K562 (cell line): ENCODE measurements around the gene EVI5. TPM values are rescaled to one million over a fixed set of nuclear protein-coding genes. Genes with fewer than 3 reads are reported as not detected.

Experiments used
- ATAC-seq: fragments of 200-7000 bp; cut with Tn5 transposase; 3 replicates; pipeline ENCODE4 v1.9.1; 2020; ENCODE audit warnings: moderate library complexity
- BruUV-seq: library from RNA; stranded (reverse); fragments of 400-500 nt; replicated peaks from 2 replicates; lab custom pipeline; 2021; lab: Mats Ljungman, UMichigan
- CTCF ChIA-PET: fragments of 300-600 bp; formaldehyde crosslinking; extraction: SDS; loops from one replicate; lab custom pipeline; 2021; ENCODE audit warnings: low intra/inter-chr PET ratio; lab: Yijun Ruan, JAX
- POLR2A ChIA-PET: fragments of 300-600, 350-650 bp; sonication (Branson Sonifier 250); formaldehyde crosslinking; extraction: SDS; loops from one replicate; lab custom pipeline; 2021; ENCODE audit warnings: antibody characterized with exemption, inconsistent platforms; lab: Yijun Ruan, JAX
- DNase-seq, 4 experiments: peaks; one replicate each; pipeline versions ENCODE4 v3.0.0 to v3.0.0-alpha.2; 2011 to 2018; ENCODE audit warnings: low spot score in 3 of 4, mixed read lengths in 3 of 4; ENCODE audit errors: extremely low read depth in 1 of 4
- FAIRE-seq: peaks from 2 replicates; lab custom pipeline; 2011; peaks lifted over from hg19 to GRCh38; lab: Jason Lieb, UNC
- H2AFZ ChIP-seq: 2 replicates; pipeline ENCODE4 v1.6.0; 2011; ENCODE audit warnings: low read depth, low read length, control low read depth, inconsistent platforms
- H3K27ac ChIP-seq: fragments of 200-600 bp; 3 replicates; pipeline ENCODE4 v1.8.0; 2011; ENCODE audit warnings: low read depth, mild to moderate bottlenecking, control low read depth, inconsistent platforms, low read length, moderate library complexity, mixed read lengths; ENCODE audit errors: extremely low read depth
- H3K27me3 ChIP-seq, 2 experiments: fragments of 300-600 bp in 1 of 2; 2 replicates in 1 of 2; 3 replicates in 1 of 2; pipeline versions ENCODE4 v1.6.0 to v1.8.0; 2011; ENCODE audit warnings: inconsistent platforms in 2 of 2, low read length in 2 of 2, mild to moderate bottlenecking in 1 of 2, mixed read lengths in 1 of 2, moderate library complexity in 1 of 2; ENCODE audit not compliant: control insufficient read depth in 2 of 2, insufficient read depth in 2 of 2
- H3K36me3 ChIP-seq: fragments of 300-600 bp; 3 replicates; pipeline ENCODE4 v1.8.0; 2011; ENCODE audit warnings: mild to moderate bottlenecking, low read length, inconsistent platforms; ENCODE audit not compliant: control insufficient read depth, insufficient read depth
- H3K4me1 ChIP-seq, 2 experiments: fragments of 200-600 bp in 1 of 2; replicated peaks in 1 of 2; 2 replicates in 1 of 2; 3 replicates in 1 of 2; pipeline versions ENCODE4 v1.5.1 to v1.8.0; 2011; ENCODE audit warnings: inconsistent platforms in 2 of 2, low read length in 2 of 2, mild to moderate bottlenecking in 1 of 2, mixed read lengths in 1 of 2, moderate library complexity in 1 of 2; ENCODE audit not compliant: control insufficient read depth in 2 of 2, insufficient read depth in 2 of 2
- H3K4me2 ChIP-seq: 2 replicates; pipeline ENCODE4 v1.6.1; 2011; ENCODE audit warnings: low read length, control low read depth, inconsistent platforms, mixed read lengths; ENCODE audit not compliant: insufficient read depth
- H3K4me3 ChIP-seq: fragments of 200-600 bp; sonication (generic), shearing (Covaris generic); 2 replicates; pipeline ENCODE4 v1.5.1; 2016; ENCODE audit warnings: control low read depth, inconsistent platforms
- H3K79me2 ChIP-seq: fragments of 200-600 bp; 3 replicates; pipeline ENCODE4 v1.8.0; 2011; ENCODE audit warnings: low read length, inconsistent platforms; ENCODE audit not compliant: control insufficient read depth, insufficient read depth
- H3K9ac ChIP-seq, 2 experiments: 2 replicates each; pipeline versions ENCODE4 v1.6.0 to v1.6.1; 2011; ENCODE audit warnings: low read depth in 2 of 2, low read length in 2 of 2, control low read depth in 1 of 2, inconsistent platforms in 1 of 2, mild to moderate bottlenecking in 1 of 2, mixed read lengths in 1 of 2; ENCODE audit not compliant: insufficient read depth in 1 of 2
- H3K9me1 ChIP-seq: one replicate; pipeline ENCODE4 v1.6.0; 2011; ENCODE audit warnings: inconsistent platforms, mild to moderate bottlenecking, low read length, moderate library complexity; ENCODE audit not compliant: control insufficient read depth, insufficient read depth
- H3K9me3 ChIP-seq: replicated peaks from 2 replicates; pipeline ENCODE4 v1.5.1; 2011; ENCODE audit warnings: low read depth, low read length, inconsistent platforms; ENCODE audit not compliant: control insufficient read depth, insufficient read depth
- H4K20me1 ChIP-seq: replicated peaks from 2 replicates; pipeline ENCODE4 v1.6.1; 2011; ENCODE audit warnings: low read length, inconsistent platforms, mixed read lengths; ENCODE audit not compliant: control insufficient read depth, insufficient read depth
- HNRNPH1 ChIP-seq: fragments of 200-400 bp; formaldehyde crosslinking; optimal IDR thresholded peaks from 2 replicates; pipeline ENCODE3; 2017; ENCODE audit warnings: low read depth, mild to moderate bottlenecking, low read length, moderate library complexity
- NCOA2 ChIP-seq, 2 experiments: fragments of 450-650 bp; IDR thresholded peaks; 2 replicates each; pipeline ENCODE4 v1.6.1; 2018; ENCODE audit warnings: mild to moderate bottlenecking in 2 of 2, moderate library complexity in 1 of 2; ENCODE audit not compliant: partially characterized antibody in 2 of 2
- SNIP1 ChIP-seq: fragments of 450-650 bp; IDR thresholded peaks from 2 replicates; pipeline ENCODE4 v1.7.1; 2017; ENCODE audit warnings: low read depth, mild to moderate bottlenecking
- TAF15 ChIP-seq: fragments of 200-400 bp; formaldehyde crosslinking; IDR thresholded peaks from 2 replicates; pipeline ENCODE4 v1.6.1; 2017; ENCODE audit warnings: mild to moderate bottlenecking, low read depth, low read length, moderate library complexity
- ZNF707 ChIP-seq: fragments of 250-450 bp; sonication (Bioruptor Pico); conservative IDR thresholded peaks from 2 replicates; pipeline ENCODE4 v1.8.0; 2022; ENCODE audit warnings: inconsistent platforms, mild to moderate bottlenecking, moderate library complexity
- WGBS: fragments of 100-300 bp; shearing (Covaris generic); methylation state at CpG from one replicate; pipeline ENCODE4 v1.1.6; 2016; ENCODE audit warnings: low coverage, mixed read lengths; ENCODE audit not compliant: insufficient coverage; ENCODE audit errors: missing lambda C conversion rate; 5-methylcytosine and 5-hydroxymethylcytosine counted together
- in situ Hi-C: fragments of 300-500 bp; cut with MboI; formaldehyde crosslinking; loops from 4 replicates; pipeline ENCODE4 v1.15.0; 2018; ENCODE audit warnings: inconsistent platforms, mixed read lengths
- intact Hi-C: fragments of 100-400 bp; cut with micrococcal nuclease; formaldehyde crosslinking; loops from 2 replicates; pipeline ENCODE4 v1.14.2; 2022
- polyA plus RNA-seq, 8 experiments: library from polyadenylated mRNA; depleted of rRNA in 4 of 8; stranded (reverse) in 5 of 8; unstranded in 3 of 8; fragments of >200 nt; fragmentation: Nextera tagmentation in 2 of 8; fragmentation: Illumina TruSeq in 1 of 8; extraction: Ambion mirVana in 2 of 8; extraction: Trizol in 1 of 8; gene quantifications; 2 replicates each; pipeline versions ENCODE4 v1.2.1 to v1.2.3, GENCODE V29; 2011 to 2014; ENCODE audit warnings: inconsistent platforms in 1 of 8, missing spikeins in 1 of 8
- total RNA-seq, 7 experiments: library from RNA; depleted of rRNA in 6 of 7; stranded (reverse); fragments of >200 nt in 6 of 7; fragmentation: Illumina TruSeq in 2 of 7; extraction: Trizol in 2 of 7; gene quantifications; 2 replicates each; pipeline versions ENCODE4 v1.2.1 to v1.2.3, GENCODE V29; 2011 to 2021; ENCODE audit warnings: low replicate concordance in 1 of 7
- TF ChIP-seq, protein P1 (sequence below): fragments of 450-650 bp; IDR thresholded peaks from 2 replicates; pipeline ENCODE4 v1.6.1; 2018; ENCODE audit not compliant: partially characterized antibody
- TF ChIP-seq, protein P2 (sequence below): fragments of 450-650 bp; formaldehyde crosslinking; IDR thresholded peaks from 2 replicates; pipeline ENCODE4 v1.4.0; 2020; ENCODE audit warnings: mild to moderate bottlenecking, moderate library complexity
- TF ChIP-seq, protein P3 (sequence below): sonication (generic); formaldehyde crosslinking; IDR thresholded peaks from 2 replicates; pipeline ENCODE4 v1.8.0; 2022; ENCODE audit warnings: mild to moderate bottlenecking, low read depth, missing genetic modification reagents

Gene EVI5
- total and polyA plus RNA-seq, 9 of the 15 experiments (the other 6 are each of a cell fraction or from before 2014, with no cell fraction given), result 1.7 to 50.1 (median 13.7) TPM

DNA sequence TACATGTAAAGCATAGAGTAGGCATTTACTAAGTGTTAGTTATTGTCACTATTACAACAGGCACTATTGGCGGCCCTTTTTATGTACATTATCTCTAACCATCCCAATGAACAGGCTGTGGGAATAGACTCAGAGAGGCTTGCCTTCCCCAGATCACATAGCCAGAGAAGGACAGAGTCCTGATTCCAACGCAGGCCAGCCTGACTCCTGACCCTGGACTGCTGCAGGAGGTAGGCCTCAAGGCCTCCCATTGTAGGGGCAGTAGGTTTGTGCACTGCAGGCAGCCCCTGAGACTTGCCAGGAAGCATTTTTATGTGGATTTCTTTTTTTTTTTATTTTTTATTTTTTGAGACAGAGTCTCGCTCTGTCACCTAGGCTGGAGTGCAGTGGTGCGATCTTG is 291.8 kb downstream of the EVI5 start:
- H3K4me2 ChIP-seq, result no peak overlapping the region
- H3K27me3 ChIP-seq, result peaks cover 0 to 5% of the 10 kb centered on the region in 2 experiments; a peak in 1 of 5 replicates
- TF ChIP-seq NCOA2 (IDR thresholded peaks at IDR 0.05; ENCODE audit: partially characterized antibody in 2 of 2) (no peak), ZNF707 (CRISPR knock-in tag) (no peak)
- TF ChIP-seq, all 486 proteins: peak for 0
- no peak for DNase-seq
- H3K36me3 ChIP-seq, result no peaks in the 10 kb centered on the region
- H3K4me1 ChIP-seq, result no peaks in the 10 kb centered on the region
- FAIRE-seq, result no peak
- no peak overlapping the region for H3K27ac ChIP-seq
- CTCF ChIA-PET, result no interaction called here
- POLR2A ChIA-PET, result no interaction called here
- no peak overlapping the region for H3K4me3 ChIP-seq
- ATAC-seq, result no peak
- H3K79me2 ChIP-seq, result no peaks in the 10 kb centered on the region
- intact Hi-C loops (no loop called here), in situ Hi-C loops (no loop called here)
- no peaks in the 10 kb centered on the region for H3K9me3 ChIP-seq
- no peaks in the 10 kb centered on the region for H3K9me1 ChIP-seq
- no peak overlapping the region for H3K9ac ChIP-seq
- no peaks in the 10 kb centered on the region for H4K20me1 ChIP-seq
- WGBS, result 52% methylated on average over 4 of the region's 4 CpGs
- no peak overlapping the region for H2AFZ ChIP-seq
- BruUV-seq, result no TSS peak

DNA sequence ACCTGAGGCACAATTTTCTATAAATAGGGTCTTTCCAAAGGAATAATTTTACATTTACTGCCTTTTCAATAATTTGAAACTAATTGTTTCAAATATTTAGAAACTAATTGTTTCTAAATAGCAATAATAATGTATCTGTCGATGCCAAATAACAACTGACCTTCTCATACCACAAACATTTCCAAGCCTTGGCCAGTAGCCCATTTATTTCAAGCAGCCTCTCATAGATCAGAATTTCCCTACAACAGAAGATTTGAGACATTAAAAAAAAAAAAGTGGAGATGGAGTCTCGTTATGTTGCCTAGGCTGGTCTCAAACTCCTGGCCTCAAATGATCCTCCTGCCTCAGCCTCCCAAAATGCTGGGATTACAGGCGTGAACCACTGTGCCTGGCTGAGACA is 296.1 kb downstream of the EVI5 start:
- H3K36me3 ChIP-seq, result no peaks in the 10 kb centered on the region
- H3K4me2 ChIP-seq, result no peak overlapping the region
- no peaks in the 10 kb centered on the region for H3K79me2 ChIP-seq
- no peak for DNase-seq
- H4K20me1 ChIP-seq, result no peaks in the 10 kb centered on the region
- H3K4me3 ChIP-seq, result no peak overlapping the region
- no peak for ATAC-seq
- H3K4me1 ChIP-seq, result peaks cover 0 to 24% of the 10 kb centered on the region in 2 experiments; a peak in 2 of 5 replicates
- no TSS peak for BruUV-seq
- intact Hi-C loops, result no loop called here
- no peak overlapping the region for H3K9ac ChIP-seq
- H3K9me3 ChIP-seq, result no peaks in the 10 kb centered on the region
- ChIA-PET CTCF (no interaction called here), POLR2A (no interaction called here)
- 12% methylated on average over 3 of the region's 3 CpGs for WGBS
- in situ Hi-C loops, result no loop called here
- H3K27ac ChIP-seq, result no peak overlapping the region
- FAIRE-seq, result no peak
- H2AFZ ChIP-seq, result no peak overlapping the region
- TF ChIP-seq SNIP1 (no peak), HNRNPH1 (no peak), TAF15 (no peak)
- TF ChIP-seq, protein P1, sequence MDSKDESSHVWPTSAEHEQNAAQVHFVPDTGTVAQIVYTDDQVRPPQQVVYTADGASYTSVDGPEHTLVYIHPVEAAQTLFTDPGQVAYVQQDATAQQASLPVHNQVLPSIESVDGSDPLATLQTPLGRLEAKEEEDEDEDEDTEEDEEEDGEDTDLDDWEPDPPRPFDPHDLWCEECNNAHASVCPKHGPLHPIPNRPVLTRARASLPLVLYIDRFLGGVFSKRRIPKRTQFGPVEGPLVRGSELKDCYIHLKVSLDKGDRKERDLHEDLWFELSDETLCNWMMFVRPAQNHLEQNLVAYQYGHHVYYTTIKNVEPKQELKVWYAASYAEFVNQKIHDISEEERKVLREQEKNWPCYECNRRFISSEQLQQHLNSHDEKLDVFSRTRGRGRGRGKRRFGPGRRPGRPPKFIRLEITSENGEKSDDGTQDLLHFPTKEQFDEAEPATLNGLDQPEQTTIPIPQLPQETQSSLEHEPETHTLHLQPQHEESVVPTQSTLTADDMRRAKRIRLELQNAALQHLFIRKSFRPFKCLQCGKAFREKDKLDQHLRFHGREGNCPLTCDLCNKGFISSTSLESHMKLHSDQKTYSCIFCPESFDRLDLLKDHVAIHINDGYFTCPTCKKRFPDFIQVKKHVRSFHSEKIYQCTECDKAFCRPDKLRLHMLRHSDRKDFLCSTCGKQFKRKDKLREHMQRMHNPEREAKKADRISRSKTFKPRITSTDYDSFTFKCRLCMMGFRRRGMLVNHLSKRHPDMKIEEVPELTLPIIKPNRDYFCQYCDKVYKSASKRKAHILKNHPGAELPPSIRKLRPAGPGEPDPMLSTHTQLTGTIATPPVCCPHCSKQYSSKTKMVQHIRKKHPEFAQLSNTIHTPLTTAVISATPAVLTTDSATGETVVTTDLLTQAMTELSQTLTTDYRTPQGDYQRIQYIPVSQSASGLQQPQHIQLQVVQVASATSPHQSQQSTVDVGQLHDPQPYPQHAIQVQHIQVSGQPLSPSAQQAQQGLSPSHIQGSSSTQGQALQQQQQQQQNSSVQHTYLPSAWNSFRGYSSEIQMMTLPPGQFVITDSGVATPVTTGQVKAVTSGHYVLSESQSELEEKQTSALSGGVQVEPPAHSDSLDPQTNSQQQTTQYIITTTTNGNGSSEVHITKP, result no peak
- TF ChIP-seq, protein P2, sequence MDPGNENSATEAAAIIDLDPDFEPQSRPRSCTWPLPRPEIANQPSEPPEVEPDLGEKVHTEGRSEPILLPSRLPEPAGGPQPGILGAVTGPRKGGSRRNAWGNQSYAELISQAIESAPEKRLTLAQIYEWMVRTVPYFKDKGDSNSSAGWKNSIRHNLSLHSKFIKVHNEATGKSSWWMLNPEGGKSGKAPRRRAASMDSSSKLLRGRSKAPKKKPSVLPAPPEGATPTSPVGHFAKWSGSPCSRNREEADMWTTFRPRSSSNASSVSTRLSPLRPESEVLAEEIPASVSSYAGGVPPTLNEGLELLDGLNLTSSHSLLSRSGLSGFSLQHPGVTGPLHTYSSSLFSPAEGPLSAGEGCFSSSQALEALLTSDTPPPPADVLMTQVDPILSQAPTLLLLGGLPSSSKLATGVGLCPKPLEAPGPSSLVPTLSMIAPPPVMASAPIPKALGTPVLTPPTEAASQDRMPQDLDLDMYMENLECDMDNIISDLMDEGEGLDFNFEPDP, result no peak
- TF ChIP-seq, protein P3, sequence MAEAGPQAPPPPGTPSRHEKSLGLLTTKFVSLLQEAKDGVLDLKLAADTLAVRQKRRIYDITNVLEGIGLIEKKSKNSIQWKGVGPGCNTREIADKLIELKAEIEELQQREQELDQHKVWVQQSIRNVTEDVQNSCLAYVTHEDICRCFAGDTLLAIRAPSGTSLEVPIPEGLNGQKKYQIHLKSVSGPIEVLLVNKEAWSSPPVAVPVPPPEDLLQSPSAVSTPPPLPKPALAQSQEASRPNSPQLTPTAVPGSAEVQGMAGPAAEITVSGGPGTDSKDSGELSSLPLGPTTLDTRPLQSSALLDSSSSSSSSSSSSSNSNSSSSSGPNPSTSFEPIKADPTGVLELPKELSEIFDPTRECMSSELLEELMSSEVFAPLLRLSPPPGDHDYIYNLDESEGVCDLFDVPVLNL (CRISPR knock-in tag), result no peak
- no peaks in the 10 kb centered on the region for H3K9me1 ChIP-seq
- peaks cover 5 to 26% of the 10 kb centered on the region in 2 experiments; a peak in 3 of 5 replicates for H3K27me3 ChIP-seq
